GM12875 (cell line): ENCODE results near the gene ZIC4.

Source experiments
- H3K4me3 ChIP-seq: one replicate; pipeline ENCODE4 v1.5.1; 2011; ENCODE audit warnings: low read depth, low read length, control low read depth
- CTCF ChIP-seq: IDR thresholded peaks from 2 replicates; pipeline ENCODE4 v1.5.1; 2011; ENCODE audit warnings: low read depth, mild to moderate bottlenecking, control low read depth, inconsistent platforms, low read length, moderate library complexity, borderline replicate concordance; ENCODE audit not compliant: insufficient read depth

Gene ZIC4

GRCh38 chr3:147359177-147360050 is 46.9 kb downstream of the ZIC4 start:
- TF ChIP-seq CTCF = no peak
- no peak overlapping the region for H3K4me3 ChIP-seq

GRCh38 chr3:147358144-147358992 is 48.0 kb downstream of the ZIC4 start:
- TF ChIP-seq CTCF = no peak
- no peak overlapping the region for H3K4me3 ChIP-seq

GRCh38 chr3:147356909-147357900 is 49.1 kb downstream of the ZIC4 start:
- no peak for TF ChIP-seq CTCF
- H3K4me3 ChIP-seq = no peak overlapping the region

- TF ChIP-seq CTCF = no peak
- no peak overlapping the region for H3K4me3 ChIP-seq
Measured at GRCh38 chr3:147356145-147356908, 50.0 kb downstream of the ZIC4 start.

GRCh38 chr3:147355753-147356090 is 50.6 kb downstream of the ZIC4 start:
- no peak overlapping the region for H3K4me3 ChIP-seq
- no peak for TF ChIP-seq CTCF

GRCh38 chr3:147355084-147355752 is 51.1 kb downstream of the ZIC4 start:
- no peak overlapping the region for H3K4me3 ChIP-seq
- TF ChIP-seq CTCF = no peak
